NCI-H2107 (cell line): ENCODE measurements around the gene MCUR1.
"Not testable (repeated sequence)": the region's sequence is repeated elsewhere in the genome, so short reads cannot be mapped to it uniquely, and the experiment has no call there.

Source experiments
- DNase-seq: peaks from one replicate; lab custom pipeline; 2025; lab: John Stamatoyannopoulos, UW

MCUR1 gene

DNA sequence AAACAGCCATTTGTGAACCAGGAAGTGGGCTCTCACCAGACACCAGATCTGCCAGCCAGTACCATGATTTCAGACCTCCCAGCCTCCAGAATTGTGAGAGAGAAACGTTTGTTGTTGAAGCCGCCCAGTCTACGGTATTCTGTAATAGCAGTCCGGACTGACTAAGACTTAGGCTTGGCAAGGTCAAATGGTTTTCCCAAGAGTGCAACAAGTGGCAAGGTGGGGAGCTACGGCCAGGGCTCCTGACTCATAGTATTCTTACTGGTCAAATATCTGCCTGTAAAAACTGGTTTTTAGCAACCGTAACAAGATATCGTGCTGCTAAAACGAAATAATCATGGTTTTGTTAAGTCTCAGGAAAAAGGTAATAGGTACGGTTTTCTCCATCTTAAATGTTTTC, 37.8 kb downstream of the MCUR1 start:
- no peak for DNase-seq

DNA sequence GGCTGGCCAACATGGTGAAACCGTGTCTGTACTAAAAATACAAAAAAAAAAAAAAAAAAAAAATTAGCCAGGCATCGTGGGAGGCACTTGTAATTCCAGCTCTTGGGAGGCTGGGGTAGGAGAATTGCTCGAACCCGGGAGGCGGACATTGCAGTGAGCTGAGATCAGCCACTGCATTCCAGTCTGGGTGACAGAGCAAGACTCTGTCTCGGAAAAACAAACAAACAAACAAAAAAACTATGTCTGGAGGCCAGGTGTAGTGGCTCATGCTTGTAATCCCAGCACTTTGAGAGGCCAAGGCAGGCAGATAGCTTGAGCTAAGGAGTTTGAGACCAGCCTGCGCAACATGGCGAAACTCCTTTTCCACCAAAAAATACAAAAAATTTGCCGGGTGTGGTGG, 38.9 kb downstream of the MCUR1 start:
- DNase-seq, result not testable (repeated sequence)

DNA sequence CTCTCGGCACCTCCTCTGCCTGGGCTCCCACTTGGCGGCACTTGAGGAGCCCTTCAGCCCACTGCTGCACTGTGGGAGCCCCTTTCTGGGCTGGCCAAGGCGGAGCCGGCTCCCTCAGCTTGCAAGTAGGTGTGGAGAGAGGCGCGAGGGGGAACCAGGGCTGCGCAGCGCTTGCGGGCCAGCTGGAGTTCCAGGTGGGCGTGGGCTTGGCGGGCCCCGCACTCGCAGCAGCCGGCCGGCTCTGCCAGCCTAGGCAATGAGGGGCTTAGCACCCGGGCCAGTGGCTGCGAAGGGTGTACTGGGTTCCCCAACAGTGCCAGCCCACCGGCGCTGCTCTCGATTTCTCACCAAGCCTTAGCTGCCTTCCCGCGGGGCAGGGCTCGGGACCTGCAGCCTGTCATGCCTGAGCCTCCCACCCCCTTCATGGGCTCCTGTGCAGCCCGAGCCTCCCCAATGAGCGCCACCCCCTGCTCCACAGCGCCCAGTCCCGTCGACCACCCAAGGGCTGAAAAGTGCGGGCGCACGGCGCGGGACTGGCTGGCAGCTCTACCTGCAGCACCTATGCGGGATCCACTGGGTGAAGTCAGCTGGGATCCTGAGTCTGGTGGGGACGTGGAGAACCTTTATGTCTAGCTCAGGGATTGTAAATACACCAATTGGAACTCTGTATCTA, 41.9 kb downstream of the MCUR1 start:
- DNase-seq, result not testable (repeated sequence)

- no peak for DNase-seq
These were observed 44.7 kb downstream of the MCUR1 start for GRCh38 chr6:13769655-13770053.

DNA sequence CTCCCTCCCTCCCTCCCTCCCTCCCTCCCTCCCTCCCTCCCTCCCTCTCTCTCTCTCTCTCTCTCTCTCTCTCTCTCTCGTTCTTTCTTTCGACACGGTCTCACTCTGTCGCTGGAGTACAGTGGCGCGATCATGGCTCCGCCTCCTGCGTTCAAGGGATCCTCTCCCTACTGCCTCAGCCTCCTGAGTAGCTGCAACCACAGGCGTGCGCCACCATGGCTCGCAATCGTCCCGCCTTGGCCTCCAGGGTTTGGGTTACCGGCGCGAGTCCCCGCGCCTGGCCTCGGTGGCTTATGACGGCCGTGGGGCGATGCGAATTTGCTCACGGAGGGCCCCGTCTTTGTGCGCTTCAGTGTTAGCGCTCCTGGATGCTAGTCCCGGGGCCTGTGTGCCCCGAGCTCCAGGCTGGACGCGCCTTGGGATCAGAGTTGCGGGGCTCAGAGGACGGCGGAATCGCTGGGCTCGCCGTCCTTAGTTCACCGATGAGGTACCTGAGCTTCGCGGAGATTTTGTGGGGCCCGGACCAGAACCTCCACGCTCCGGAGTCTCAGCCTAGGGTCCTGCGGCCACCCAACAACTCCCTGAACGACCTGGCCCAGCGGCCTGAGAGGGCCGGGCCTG, 45.2 kb downstream of the MCUR1 start:
- DNase-seq, result no peak

- DNase-seq, result no peak
These were observed 47.1 kb downstream of the MCUR1 start for GRCh38 chr6:13767121-13767808.

- no peak for DNase-seq
These were observed 48.1 kb downstream of the MCUR1 start for GRCh38 chr6:13766201-13766634.

- no peak for DNase-seq
These were observed 48.8 kb downstream of the MCUR1 start for GRCh38 chr6:13765570-13765969.

DNA sequence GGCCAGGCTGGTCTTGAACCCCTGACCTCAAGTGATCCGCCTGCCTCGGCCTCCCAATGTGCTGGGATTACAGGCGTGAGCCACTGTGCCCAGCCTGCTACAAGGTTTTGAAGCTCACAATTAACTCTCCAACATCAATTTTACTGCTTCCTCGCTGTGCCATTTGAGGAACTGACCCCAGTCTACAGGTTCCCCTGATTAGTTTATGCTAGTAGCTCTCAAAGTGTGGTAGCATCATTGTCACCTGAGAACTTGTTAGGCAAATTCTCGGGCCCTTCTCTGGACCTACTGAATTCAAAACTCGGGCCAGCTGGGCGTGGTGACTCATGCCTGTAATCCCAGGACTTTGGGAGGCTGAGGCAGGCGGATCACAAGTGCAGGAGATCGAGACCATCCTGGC, 49.4 kb downstream of the MCUR1 start:
- DNase-seq, result no peak

- no peak for DNase-seq
These were observed 50.5 kb downstream of the MCUR1 start for GRCh38 chr6:13763740-13764381.

DNA sequence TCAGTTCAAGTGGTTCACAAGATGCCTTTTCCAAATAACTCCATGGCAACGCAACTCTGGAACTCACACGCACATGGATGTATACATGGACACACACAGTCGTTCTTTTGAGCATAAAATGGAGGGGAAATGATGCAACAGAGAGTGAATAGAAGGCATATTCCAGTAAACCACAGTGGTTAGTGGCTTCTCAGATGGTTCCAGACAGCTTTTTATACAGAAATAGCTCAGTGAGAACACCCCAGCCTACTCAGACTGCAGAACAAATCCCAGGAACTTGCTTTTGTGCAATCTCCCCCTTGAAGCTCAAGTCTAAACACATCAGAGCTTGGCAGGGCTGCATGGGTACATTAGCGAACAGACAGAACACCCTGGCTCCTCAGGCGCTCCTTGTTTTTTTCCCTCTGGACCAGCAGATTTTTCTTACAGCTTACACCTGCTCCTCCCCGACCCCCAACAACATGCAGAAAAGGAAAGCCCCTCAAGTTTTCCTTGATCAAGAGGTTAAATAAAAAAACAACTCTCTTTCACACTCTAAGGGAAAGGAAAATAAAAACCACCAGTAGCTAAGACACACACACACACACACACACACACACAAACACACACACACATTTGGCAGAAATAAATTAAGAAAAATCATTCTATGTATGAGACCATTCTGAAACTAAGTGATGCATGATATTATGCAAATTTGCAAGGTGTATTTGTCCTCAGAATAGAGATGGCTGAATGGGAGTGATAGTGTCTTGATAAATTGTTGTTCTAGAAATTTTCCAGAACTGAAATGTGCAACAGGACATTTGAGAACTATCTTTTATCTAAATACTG, 51.5 kb downstream of the MCUR1 start:
- no peak for DNase-seq

DNA sequence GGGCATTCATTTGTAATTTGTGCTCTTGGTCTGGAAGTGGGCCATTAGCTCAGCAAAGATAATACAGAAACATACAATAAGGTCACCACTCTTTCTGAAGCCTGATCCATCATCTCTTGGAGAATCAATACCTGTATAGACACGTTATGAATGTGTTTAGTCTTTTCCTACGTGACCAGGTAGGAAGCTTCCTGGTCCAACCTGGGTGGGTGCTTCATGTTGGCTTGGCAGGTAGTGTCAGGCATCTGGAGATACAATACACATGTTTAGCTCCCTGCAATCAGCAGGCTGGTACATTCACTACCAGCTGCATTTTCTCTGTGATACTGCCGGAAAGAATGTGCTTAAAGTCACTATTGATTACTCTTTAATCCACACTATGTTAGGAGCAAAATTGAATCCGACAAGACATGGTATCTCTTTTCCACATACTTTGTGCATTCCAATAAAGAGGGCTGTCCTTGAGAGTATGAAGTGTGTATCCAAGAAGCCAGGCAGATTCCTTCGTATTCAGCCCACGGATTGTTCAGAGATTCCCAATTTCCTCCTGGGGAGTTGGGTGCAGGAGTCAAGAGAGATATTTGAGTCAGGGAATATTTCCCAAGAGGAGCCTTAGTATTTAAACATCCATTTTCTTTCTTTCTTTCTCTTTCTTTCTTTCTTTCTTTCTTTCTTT, 52.9 kb downstream of the MCUR1 start:
- DNase-seq, result no peak

DNA sequence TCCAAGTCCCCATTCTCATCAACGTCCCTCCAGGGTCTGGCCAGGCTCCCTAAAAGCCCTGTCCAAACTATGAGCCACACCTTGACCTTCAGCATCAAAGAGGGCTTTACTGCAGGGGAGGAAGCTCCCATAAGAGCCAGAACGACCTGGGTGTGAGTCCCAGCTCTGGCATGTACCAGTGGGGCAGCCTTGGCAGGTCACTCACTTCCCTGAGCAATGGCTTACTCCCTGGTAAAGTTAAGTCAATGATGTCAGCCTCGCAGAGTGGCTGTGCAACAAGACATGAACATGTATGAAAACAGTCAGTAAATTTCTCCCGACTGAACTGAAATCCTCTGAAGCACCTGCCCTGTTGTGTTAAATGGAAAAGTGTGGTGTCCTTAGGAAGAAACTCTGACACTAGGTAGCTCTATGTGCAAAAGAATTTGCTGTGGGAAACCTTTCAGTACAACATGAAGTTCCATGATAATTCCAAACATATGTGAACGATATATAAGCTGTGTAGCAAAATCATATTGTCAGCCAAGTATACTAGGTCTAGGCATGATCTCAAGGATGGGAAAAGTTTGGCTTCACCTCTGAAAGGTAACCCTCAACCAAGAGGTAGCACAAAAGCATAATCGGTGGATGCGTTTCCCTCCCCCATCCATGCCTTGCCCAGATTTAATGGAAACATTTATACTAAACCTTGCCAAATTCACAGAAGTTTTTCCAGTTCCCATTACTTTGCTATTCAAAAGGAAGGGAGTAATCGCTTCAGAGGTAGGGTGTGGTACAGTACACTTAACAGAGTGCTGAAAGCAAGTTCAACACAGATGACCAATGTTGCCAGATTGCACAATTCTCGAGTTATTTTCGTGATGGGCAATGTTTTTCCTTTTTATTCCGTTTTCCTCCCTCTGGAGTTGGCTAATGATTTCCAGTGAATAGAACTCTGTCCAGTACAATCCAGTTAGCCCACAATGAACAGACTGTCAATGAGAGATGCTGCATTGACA, 53.8 kb downstream of the MCUR1 start:
- DNase-seq, result no peak

GRCh38 chr6:13759025-13759424, 55.3 kb downstream of the MCUR1 start:
- no peak for DNase-seq

- no peak for DNase-seq
These were observed 59.7 kb downstream of the MCUR1 start for GRCh38 chr6:13754644-13755043.

GRCh38 chr6:13743736-13744127, 70.6 kb downstream of the MCUR1 start:
- DNase-seq, result no peak

DNA sequence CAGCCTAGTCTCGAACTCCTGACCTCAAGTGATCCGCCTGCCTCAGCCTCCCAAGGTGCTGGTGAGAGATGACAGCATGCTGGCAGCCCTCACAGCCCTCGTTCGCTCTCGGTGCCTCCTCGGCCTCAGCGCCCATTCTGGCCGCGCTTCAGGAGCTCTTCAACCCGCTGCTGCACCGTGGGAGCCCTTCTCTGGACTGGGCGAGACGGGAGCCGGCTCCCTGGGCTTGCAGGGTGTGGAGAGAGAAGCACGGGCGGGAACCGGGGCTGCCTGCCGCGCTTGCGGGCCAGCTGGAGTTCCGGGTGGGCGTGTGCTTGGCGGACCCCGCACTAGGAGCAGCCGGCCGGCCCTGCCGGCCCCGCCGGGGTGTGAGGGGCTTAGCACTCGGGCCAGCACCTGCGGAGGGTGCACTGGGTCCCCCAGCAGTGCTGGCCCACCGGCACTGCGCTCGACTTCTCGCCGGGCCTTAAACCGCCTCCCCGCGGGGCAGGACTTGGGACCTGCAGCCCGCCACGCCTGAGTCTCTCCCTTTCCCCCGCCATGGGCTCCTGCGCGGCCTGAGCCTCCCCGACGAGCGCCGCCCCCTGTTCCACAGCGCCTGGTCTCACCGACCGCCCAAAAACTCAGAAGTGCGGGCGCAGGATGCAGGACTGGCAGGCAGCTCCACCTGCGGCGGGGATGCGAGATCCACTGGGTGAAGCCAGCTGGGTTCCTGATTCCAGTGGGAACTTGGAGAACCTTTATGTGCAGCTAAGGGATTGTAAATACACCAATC, 71.2 kb downstream of the MCUR1 start:
- DNase-seq, result no peak

DNA sequence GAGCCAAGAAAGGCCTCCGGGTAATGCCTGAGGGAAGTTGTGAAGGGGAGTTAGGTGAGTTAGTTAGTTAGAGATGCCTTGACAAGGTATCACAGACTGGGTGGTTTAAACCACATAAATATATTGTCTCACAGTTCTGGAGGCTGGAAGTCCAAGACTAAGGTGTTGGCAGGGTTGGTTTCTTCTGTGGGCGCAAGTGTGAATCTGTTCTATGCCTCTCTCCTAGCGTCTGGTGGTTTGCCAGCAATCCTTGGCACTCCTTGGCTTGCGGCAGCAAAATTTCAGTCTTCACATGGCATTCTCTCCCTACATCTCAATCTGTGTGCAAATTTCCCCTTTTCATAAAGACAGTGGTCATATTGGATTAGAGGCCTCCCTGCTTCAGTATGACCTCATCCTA, 73.0 kb downstream of the MCUR1 start:
- no peak for DNase-seq
